ENCODE measurements around the gene QPCTL. TPM values are rescaled to one million over a fixed set of nuclear protein-coding genes. Genes with fewer than 3 reads are reported as not detected.

Gene QPCTL
- total RNA-seq, 1 donor from 2014 or later = 21.8 TPM

DNA sequence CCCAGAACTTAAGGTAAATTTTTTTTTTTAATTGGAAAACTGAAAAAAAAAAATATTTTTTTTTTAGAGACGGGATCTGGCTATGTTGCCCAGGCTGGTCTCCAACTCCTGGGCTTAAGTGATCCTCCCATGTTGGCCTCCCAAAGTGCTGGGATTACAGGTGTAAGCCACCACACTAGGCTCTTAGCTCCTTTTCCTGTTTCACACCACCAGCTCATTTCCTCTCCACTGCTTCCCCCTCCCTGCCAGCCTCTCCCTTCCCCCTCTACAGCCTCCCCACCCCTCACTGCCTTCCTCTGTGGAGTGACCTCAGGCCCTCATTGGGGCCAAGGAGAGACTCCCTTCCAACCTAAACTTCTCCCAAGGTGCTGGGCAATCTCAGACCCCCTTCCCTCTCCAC lies 28.7 kb upstream of the QPCTL start:
- peaks cover 14% of the 10 kb centered on the region for H3K27me3 ChIP-seq (ENCODE audit: insufficient read depth, low read length)
- no peaks in the 10 kb centered on the region for H4K20me1 ChIP-seq (ENCODE audit: insufficient read depth, low read length)
- no peaks in the 10 kb centered on the region for H3K36me3 ChIP-seq (ENCODE audit: insufficient read depth, low read length)
- Mint-ChIP-seq H3K27me3 (ENCODE audit: low read depth, unreplicated experiment) (peaks cover 21% of the 10 kb centered on the region), H3K4me1 (ENCODE audit: low read depth, unreplicated experiment) (peaks cover 6% of the 10 kb centered on the region), H3K4me3 (ENCODE audit: unreplicated experiment) (no peak overlapping the region), H3K36me3 (ENCODE audit: low read depth, unreplicated experiment) (no peaks in the 10 kb centered on the region), H3K27ac (ENCODE audit: unreplicated experiment) (no peak overlapping the region), H3K9me3 (ENCODE audit: unreplicated experiment) (no peaks in the 10 kb centered on the region)
- no peaks in the 10 kb centered on the region for H3K9me3 ChIP-seq (ENCODE audit: insufficient read depth, low read depth, low read length)
- no peak overlapping the region for H3K27ac ChIP-seq (ENCODE audit: low read depth, low read length)
- H2AFZ ChIP-seq (ENCODE audit: low read depth, low read length) = no peak overlapping the region
- no peaks in the 10 kb centered on the region for H3K79me2 ChIP-seq (ENCODE audit: insufficient read depth, low read length)
- H3K4me1 ChIP-seq (ENCODE audit: insufficient read depth, low read length) = peaks cover 7% of the 10 kb centered on the region
- no peak overlapping the region for H3K4me2 ChIP-seq (ENCODE audit: low read length)
- TF ChIP-seq, protein P1, sequence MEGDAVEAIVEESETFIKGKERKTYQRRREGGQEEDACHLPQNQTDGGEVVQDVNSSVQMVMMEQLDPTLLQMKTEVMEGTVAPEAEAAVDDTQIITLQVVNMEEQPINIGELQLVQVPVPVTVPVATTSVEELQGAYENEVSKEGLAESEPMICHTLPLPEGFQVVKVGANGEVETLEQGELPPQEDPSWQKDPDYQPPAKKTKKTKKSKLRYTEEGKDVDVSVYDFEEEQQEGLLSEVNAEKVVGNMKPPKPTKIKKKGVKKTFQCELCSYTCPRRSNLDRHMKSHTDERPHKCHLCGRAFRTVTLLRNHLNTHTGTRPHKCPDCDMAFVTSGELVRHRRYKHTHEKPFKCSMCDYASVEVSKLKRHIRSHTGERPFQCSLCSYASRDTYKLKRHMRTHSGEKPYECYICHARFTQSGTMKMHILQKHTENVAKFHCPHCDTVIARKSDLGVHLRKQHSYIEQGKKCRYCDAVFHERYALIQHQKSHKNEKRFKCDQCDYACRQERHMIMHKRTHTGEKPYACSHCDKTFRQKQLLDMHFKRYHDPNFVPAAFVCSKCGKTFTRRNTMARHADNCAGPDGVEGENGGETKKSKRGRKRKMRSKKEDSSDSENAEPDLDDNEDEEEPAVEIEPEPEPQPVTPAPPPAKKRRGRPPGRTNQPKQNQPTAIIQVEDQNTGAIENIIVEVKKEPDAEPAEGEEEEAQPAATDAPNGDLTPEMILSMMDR (IDR thresholded peaks at IDR 0.05; ENCODE audit: insufficient read depth, low read depth, low read length) = no peak
- FAIRE-seq = no peak
- DNase-seq (ENCODE audit: low read depth) = no peak
- no peak overlapping the region for H3K4me3 ChIP-seq (ENCODE audit: insufficient read depth, low read depth, low read length)
- H3K9ac ChIP-seq (ENCODE audit: low read length) = no peak overlapping the region

DNA sequence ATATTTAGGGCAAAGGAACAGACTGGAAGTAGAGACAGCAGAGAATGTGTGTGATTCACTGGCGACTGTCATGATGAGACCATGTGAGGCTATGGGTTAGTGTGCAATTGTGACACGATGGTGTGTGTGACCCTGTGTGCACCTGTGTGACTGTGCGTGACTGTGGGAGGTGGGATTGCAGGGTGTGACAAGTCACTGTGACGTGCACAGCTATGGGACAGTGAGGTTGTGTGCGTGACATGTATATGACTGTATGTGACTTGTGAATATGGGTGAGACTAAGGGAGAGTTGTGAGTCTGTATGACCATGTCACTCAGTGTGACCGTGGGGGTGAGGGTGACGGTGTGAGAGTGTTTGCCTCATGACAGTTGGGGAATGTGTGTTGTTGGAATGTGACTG lies 27.9 kb upstream of the QPCTL start:
- no peak overlapping the region for H3K4me3 ChIP-seq (ENCODE audit: insufficient read depth, low read depth, low read length)
- Mint-ChIP-seq H3K27ac (ENCODE audit: unreplicated experiment) (no peak overlapping the region), H3K4me3 (ENCODE audit: unreplicated experiment) (no peak overlapping the region), H3K27me3 (ENCODE audit: low read depth, unreplicated experiment) (peaks cover 13% of the 10 kb centered on the region), H3K36me3 (ENCODE audit: low read depth, unreplicated experiment) (no peaks in the 10 kb centered on the region), H3K4me1 (ENCODE audit: low read depth, unreplicated experiment) (peaks cover 6% of the 10 kb centered on the region), H3K9me3 (ENCODE audit: unreplicated experiment) (no peaks in the 10 kb centered on the region)
- no peaks in the 10 kb centered on the region for H4K20me1 ChIP-seq (ENCODE audit: insufficient read depth, low read length)
- peaks cover 14% of the 10 kb centered on the region for H3K27me3 ChIP-seq (ENCODE audit: insufficient read depth, low read length)
- no peak for TF ChIP-seq EZH2 (IDR thresholded peaks at IDR 0.05; ENCODE audit: insufficient read depth, low read length)
- TF ChIP-seq, protein P1 (IDR thresholded peaks at IDR 0.05; ENCODE audit: insufficient read depth, low read depth, low read length) = no peak
- no peak overlapping the region for H3K4me2 ChIP-seq (ENCODE audit: low read length)
- no peak overlapping the region for H3K27ac ChIP-seq (ENCODE audit: low read depth, low read length)
- H2AFZ ChIP-seq (ENCODE audit: low read depth, low read length) = no peak overlapping the region
- H3K9ac ChIP-seq (ENCODE audit: low read length) = no peak overlapping the region
- no peaks in the 10 kb centered on the region for H3K79me2 ChIP-seq (ENCODE audit: insufficient read depth, low read length)
- H3K9me3 ChIP-seq (ENCODE audit: insufficient read depth, low read depth, low read length) = no peaks in the 10 kb centered on the region
- H3K36me3 ChIP-seq (ENCODE audit: insufficient read depth, low read length) = no peaks in the 10 kb centered on the region
- no peak for FAIRE-seq
- peaks cover 7% of the 10 kb centered on the region for H3K4me1 ChIP-seq (ENCODE audit: insufficient read depth, low read length)
- DNase-seq (ENCODE audit: low read depth) = no peak

DNA sequence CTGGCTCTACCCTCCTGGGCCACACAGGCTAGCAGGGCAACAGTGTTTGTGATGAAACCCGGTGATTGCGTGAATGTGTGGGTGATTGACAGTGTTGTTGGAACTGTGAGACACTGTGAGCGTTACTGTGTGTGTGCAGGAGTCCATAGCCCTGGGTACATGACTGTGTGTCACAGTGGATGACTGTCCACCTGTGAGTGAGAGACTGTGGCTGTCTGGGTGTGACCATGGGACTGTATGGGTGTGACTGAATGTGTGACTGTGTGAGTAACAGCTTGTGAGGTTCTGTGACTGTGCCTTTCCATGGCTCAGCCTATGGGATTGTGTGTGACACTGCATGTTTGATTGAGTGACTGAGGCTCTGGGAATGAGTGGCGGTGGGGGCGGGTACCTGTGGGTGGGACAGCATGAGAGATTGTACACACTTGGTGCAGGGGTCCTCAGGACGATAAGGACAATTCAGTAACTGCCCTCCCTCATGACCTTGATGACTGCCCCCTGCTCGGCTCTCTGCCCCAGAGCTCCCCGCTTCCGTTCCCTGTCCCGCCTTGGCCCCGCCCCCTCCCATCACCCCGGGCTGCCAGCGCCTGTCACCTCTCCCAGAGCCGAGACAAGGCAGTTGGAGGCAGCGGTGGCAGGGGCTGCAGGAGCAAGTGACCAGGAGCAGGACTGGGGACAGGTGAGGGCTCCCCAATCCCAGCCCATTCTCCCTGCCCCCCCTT lies 24.7 kb upstream of the QPCTL start, which contains the start of gene GIPR:
Gene GIPR (plus strand): TSS at position 602 of the 722 bp plus-strand sequence. CDS start 1,300 bp downstream, outside the sequence.
- Histone ChIP-seq H4K20me1 (ENCODE audit: insufficient read depth, low read length) (no peaks in the 10 kb centered on the region), H3K27ac (ENCODE audit: low read depth, low read length) (no peak within 1 kb of the TSS), H3K9ac (ENCODE audit: low read length) (peak within 1 kb of the TSS; percentile 21), H3K9me3 (ENCODE audit: insufficient read depth, low read depth, low read length) (no peaks in the 10 kb centered on the region), H3K27me3 (ENCODE audit: insufficient read depth, low read length) (peaks cover 14% of the 10 kb centered on the region), H3K4me1 (ENCODE audit: insufficient read depth, low read length) (peaks cover 7% of the 10 kb centered on the region), H2AFZ (ENCODE audit: low read depth, low read length) (peak within 1 kb of the TSS; percentile 66), H3K4me3 (ENCODE audit: insufficient read depth, low read depth, low read length) (peak within 1 kb of the TSS; percentile 29), H3K4me2 (ENCODE audit: low read length) (peak within 1 kb of the TSS; percentile 82), H3K36me3 (ENCODE audit: insufficient read depth, low read length) (no peaks in the 10 kb centered on the region), H3K79me2 (ENCODE audit: insufficient read depth, low read length) (no peaks in the 10 kb centered on the region)
- H3K4me1 Mint-ChIP-seq (ENCODE audit: low read depth, unreplicated experiment) = peaks cover 6% of the 10 kb centered on the region
- peak within 1 kb of the TSS; percentile 93 for H3K4me3 Mint-ChIP-seq (ENCODE audit: unreplicated experiment)
- TF ChIP-seq, protein P1 (IDR thresholded peaks at IDR 0.05; ENCODE audit: insufficient read depth, low read depth, low read length) = no peak
- TF ChIP-seq EZH2 (IDR thresholded peaks at IDR 0.05; ENCODE audit: insufficient read depth, low read length) = no peak
- peak within 1 kb of the TSS; percentile 79 for H3K27ac Mint-ChIP-seq (ENCODE audit: unreplicated experiment)
- H3K36me3 Mint-ChIP-seq (ENCODE audit: low read depth, unreplicated experiment) = peaks cover 2% of the 10 kb centered on the region
- no peaks in the 10 kb centered on the region for H3K9me3 Mint-ChIP-seq (ENCODE audit: unreplicated experiment)
- no peak for FAIRE-seq
- H3K27me3 Mint-ChIP-seq (ENCODE audit: low read depth, unreplicated experiment) = peaks cover 3% of the 10 kb centered on the region
- DNase-seq (ENCODE audit: low read depth) = peak; percentile 10
